HepG2 (cell line): ENCODE measurements around the gene GBP3. TPM values are rescaled to one million over a fixed set of nuclear protein-coding genes. Genes with fewer than 3 reads are reported as not detected.

Experiments
- ATAC-seq: fragments of 200-7000 bp; cut with Tn5 transposase; 3 replicates; pipeline ENCODE4 v1.9.1; 2020; ENCODE audit warnings: mild to moderate bottlenecking, moderate library complexity
- BruUV-seq: library from RNA; stranded (reverse); fragments of 400-500 nt; replicated peaks from 2 replicates; lab custom pipeline; 2021; lab: Mats Ljungman, UMichigan
- CTCF ChIA-PET: fragments of 300-600 bp; formaldehyde crosslinking; extraction: SDS; loops from one replicate; lab custom pipeline; 2021; ENCODE audit warnings: low total read pairs, inconsistent platforms, low intra/inter-chr PET ratio; lab: Yijun Ruan, JAX
- POLR2A ChIA-PET: fragments of 350-600 bp; sonication (Branson Sonifier 250); formaldehyde crosslinking; loops from one replicate; lab custom pipeline; 2020; ENCODE audit warnings: antibody characterized with exemption, inconsistent platforms; lab: Yijun Ruan, JAX
- DNase-seq: peaks from one replicate; pipeline ENCODE4 v3.0.0-alpha.2; 2015; ENCODE audit warnings: low spot score
- FAIRE-seq: peaks from 3 replicates; lab custom pipeline; 2011; peaks lifted over from hg19 to GRCh38; lab: Jason Lieb, UNC
- H2AFZ ChIP-seq: one replicate; pipeline ENCODE4 v1.6.1; 2011; ENCODE audit warnings: low read length, inconsistent platforms
- H3K27ac ChIP-seq: fragments of 300-600 bp; 3 replicates; pipeline ENCODE4 v1.8.0; 2011; ENCODE audit warnings: mixed run types, mild to moderate bottlenecking, mixed read lengths, low read length, inconsistent platforms; ENCODE audit not compliant: insufficient read depth; ENCODE audit errors: extremely low read length
- H3K27me3 ChIP-seq, 2 experiments: fragments of 200-600 bp in 1 of 2; 2 replicates in 1 of 2; 3 replicates in 1 of 2; pipeline versions ENCODE4 v1.6.0 to v1.8.0; 2011; ENCODE audit warnings: low read length in 2 of 2, mild to moderate bottlenecking in 2 of 2, moderate library complexity in 2 of 2, inconsistent platforms in 1 of 2; ENCODE audit not compliant: insufficient read depth in 2 of 2, control insufficient read depth in 1 of 2
- H3K36me3 ChIP-seq, 2 experiments: fragments of 200-600 bp in 1 of 2; replicated peaks in 1 of 2; 2 replicates in 1 of 2; 3 replicates in 1 of 2; pipeline versions ENCODE4 v1.5.1 to v1.8.0; 2011; ENCODE audit warnings: low read length in 2 of 2, inconsistent platforms in 1 of 2; ENCODE audit not compliant: insufficient read depth in 2 of 2, control insufficient read depth in 1 of 2
- H3K4me1 ChIP-seq: 2 replicates; pipeline ENCODE4 v1.5.1; 2012; ENCODE audit warnings: low read length, inconsistent platforms; ENCODE audit not compliant: insufficient read depth
- H3K4me2 ChIP-seq: 2 replicates; pipeline ENCODE4 v1.6.0; 2011; ENCODE audit warnings: low read depth, low read length, inconsistent platforms
- H3K4me3 ChIP-seq, 3 experiments: fragments of 200-600 bp in 1 of 3; sonication (generic), shearing (Covaris generic) in 1 of 3; replicated peaks in 1 of 3; 2 replicates each; pipeline ENCODE4 v1.5.1; 2011 to 2016; ENCODE audit warnings: low read length in 3 of 3, inconsistent platforms in 2 of 3, low read depth in 2 of 3, mild to moderate bottlenecking in 2 of 3, control low read depth in 1 of 3, mixed read lengths in 1 of 3; ENCODE audit not compliant: insufficient read depth in 1 of 3
- H3K79me2 ChIP-seq: one replicate; pipeline ENCODE4 v1.6.1; 2011; ENCODE audit warnings: low read length, inconsistent platforms; ENCODE audit not compliant: insufficient read depth
- H3K9ac ChIP-seq: 2 replicates; pipeline ENCODE4 v1.6.0; 2011; ENCODE audit warnings: mild to moderate bottlenecking, low read depth, low read length, inconsistent platforms; ENCODE audit not compliant: insufficient read depth
- H3K9me3 ChIP-seq: 2 replicates; pipeline ENCODE4 v1.5.1; 2012; ENCODE audit warnings: mild to moderate bottlenecking, low read length
- H4K20me1 ChIP-seq: 2 replicates; pipeline ENCODE4 v1.6.0; 2011; ENCODE audit warnings: inconsistent platforms, mild to moderate bottlenecking, low read length, moderate library complexity; ENCODE audit not compliant: insufficient read depth
- PHF20 ChIP-seq: sonication (generic); formaldehyde crosslinking; IDR thresholded peaks from 2 replicates; pipeline ENCODE4 v1.5.0; 2020; ENCODE audit warnings: mild to moderate bottlenecking, missing genetic modification reagents
- SMC3 ChIP-seq: IDR thresholded peaks from 2 replicates; pipeline ENCODE4 v1.6.1; 2011; ENCODE audit warnings: low read length, improper control_type of control experiment
- STAG1 ChIP-seq: sonication (generic); formaldehyde crosslinking; IDR thresholded peaks from 2 replicates; pipeline ENCODE4 v1.4.0; 2020; ENCODE audit warnings: missing genetic modification reagents
- TFE3 ChIP-seq: IDR thresholded peaks from 2 replicates; pipeline ENCODE4 v1.6.1; 2016
- ZNF205 ChIP-seq: IDR thresholded peaks from 2 replicates; pipeline ENCODE4 v1.6.1; 2018; ENCODE audit warnings: missing biosample characterization, missing genetic modification reagents
- ZNF563 ChIP-seq: sonication (generic); formaldehyde crosslinking; IDR thresholded peaks from 2 replicates; pipeline ENCODE4 v1.8.0; 2022; ENCODE audit warnings: mild to moderate bottlenecking, moderate library complexity, missing genetic modification reagents
- WGBS: methylation state at CpG from one replicate; pipeline ENCODE4 v1.1.6; 2017; ENCODE audit warnings: low lambda C conversion rate; 5-methylcytosine and 5-hydroxymethylcytosine counted together
- in situ Hi-C: cut with HindIII; loops from 2 replicates; pipeline ENCODE4 v1.10.0; 2017; ENCODE audit warnings: low pct_unique_long_range_greater_than_20kb; ENCODE audit not compliant: extremely low pct_ligation_motif_present
- intact Hi-C: fragments of 100-400 bp; cut with micrococcal nuclease; formaldehyde crosslinking; loops from one replicate; pipeline ENCODE4 v1.10.0; 2022; ENCODE audit not compliant: unreplicated experiment
- polyA plus RNA-seq, 8 experiments: library from polyadenylated mRNA; depleted of rRNA in 3 of 8; stranded (reverse) in 7 of 8; unstranded in 1 of 8; fragments of >200 nt; fragmentation: Illumina TruSeq in 4 of 8; extraction: Trizol in 4 of 8; gene quantifications; 2 replicates each; pipeline versions ENCODE4 v1.2.1 to v1.2.3, GENCODE V29; 2011 to 2016; ENCODE audit warnings: low read depth in 4 of 8, missing spikeins in 1 of 8, mixed read lengths in 1 of 8; ENCODE audit not compliant: insufficient read depth in 1 of 8
- total RNA-seq, 5 experiments: library from RNA; depleted of rRNA; stranded (reverse); fragments of >200 nt; fragmentation: Illumina TruSeq; extraction: Trizol; gene quantifications; 2 replicates each; pipeline ENCODE4 v1.2.3, GENCODE V29; 2016; ENCODE audit warnings: low read depth in 1 of 5
- TF ChIP-seq, protein P1 (sequence below): sonication (generic); formaldehyde crosslinking; IDR thresholded peaks from 2 replicates; pipeline ENCODE4 v1.5.0; 2020; ENCODE audit warnings: mild to moderate bottlenecking, missing genetic modification reagents, moderate library complexity

GBP3 gene
- total and polyA plus RNA-seq, 2 of the 13 experiments (the other 11 are each of a cell fraction or from before 2014, with no cell fraction given): 0.16 to 0.46 TPM

DNA sequence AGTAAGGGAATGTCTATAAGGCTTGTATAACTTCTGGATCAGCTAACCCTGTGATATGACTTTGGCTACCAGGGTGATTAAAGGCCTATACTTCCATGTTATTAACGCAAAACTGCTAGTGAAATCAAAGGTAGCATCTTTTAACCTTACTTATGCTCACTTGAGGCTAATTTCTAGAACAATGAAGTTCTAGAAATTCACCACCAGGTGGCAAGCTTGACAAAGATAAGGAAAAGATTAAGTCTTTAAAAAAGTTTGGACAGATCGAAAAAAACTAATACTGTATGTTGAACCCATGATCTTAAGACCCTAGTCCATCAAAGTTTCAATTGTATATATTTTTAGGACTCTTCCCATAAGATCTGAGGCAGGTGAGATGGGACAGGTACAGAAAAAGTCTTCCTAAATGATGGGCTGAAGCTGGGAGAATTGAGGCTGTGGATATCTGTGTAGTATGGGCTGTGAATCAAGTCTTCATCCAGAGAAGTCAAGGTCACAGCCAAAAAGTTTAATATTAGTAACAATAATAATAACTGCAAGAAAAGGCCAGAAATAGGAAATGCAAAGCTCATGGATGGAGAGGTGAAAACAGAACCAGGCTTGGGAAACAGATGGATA is 49.0 kb downstream of the GBP3 start:
- FAIRE-seq: peak; percentile 64

More for the DNA sequence above, 49.0 kb downstream of the GBP3 start:
- Histone ChIP-seq H3K79me2 (peaks cover 6% of the 10 kb centered on the region), H3K36me3 (peaks cover 0 to 11% of the 10 kb centered on the region in 2 experiments; a peak in 4 of 5 replicates), H3K9ac (no peak overlapping the region), H3K9me3 (no peaks in the 10 kb centered on the region), H4K20me1 (peaks cover 4% of the 10 kb centered on the region; the same call in 1 of the 2 replicates), H3K27ac (no peak overlapping the region), H3K4me1 (no peaks in the 10 kb centered on the region), H3K4me2 (no peak overlapping the region), H3K4me3 (no peak overlapping the region), H2AFZ (no peak overlapping the region), H3K27me3 (no peaks in the 10 kb centered on the region)
- POLR2A ChIA-PET: no interaction called here
- ATAC-seq (peak; percentile 43), DNase-seq (peak; percentile 38)
- in situ Hi-C loops (no loop called here), intact Hi-C loops (no loop called here)
- CTCF ChIA-PET: interaction anchor here (1.1 to 1.2 kb wide), 3 partner anchors 25 to 482 kb away, joined by 3 to 5 read pairs (median 3); no protein-coding TSS in a partner anchor
- TF ChIP-seq STAG1 (CRISPR knock-in tag) (peak; percentile 57), ZNF205 (no peak), PHF20 (CRISPR knock-in tag) (no peak), SMC3 (0 out of 2 replicates have a peak, but pooled peaks have one; percentile 14), ZNF563 (CRISPR knock-in tag) (no peak), TFE3 (no peak)
- TF ChIP-seq, protein P1, sequence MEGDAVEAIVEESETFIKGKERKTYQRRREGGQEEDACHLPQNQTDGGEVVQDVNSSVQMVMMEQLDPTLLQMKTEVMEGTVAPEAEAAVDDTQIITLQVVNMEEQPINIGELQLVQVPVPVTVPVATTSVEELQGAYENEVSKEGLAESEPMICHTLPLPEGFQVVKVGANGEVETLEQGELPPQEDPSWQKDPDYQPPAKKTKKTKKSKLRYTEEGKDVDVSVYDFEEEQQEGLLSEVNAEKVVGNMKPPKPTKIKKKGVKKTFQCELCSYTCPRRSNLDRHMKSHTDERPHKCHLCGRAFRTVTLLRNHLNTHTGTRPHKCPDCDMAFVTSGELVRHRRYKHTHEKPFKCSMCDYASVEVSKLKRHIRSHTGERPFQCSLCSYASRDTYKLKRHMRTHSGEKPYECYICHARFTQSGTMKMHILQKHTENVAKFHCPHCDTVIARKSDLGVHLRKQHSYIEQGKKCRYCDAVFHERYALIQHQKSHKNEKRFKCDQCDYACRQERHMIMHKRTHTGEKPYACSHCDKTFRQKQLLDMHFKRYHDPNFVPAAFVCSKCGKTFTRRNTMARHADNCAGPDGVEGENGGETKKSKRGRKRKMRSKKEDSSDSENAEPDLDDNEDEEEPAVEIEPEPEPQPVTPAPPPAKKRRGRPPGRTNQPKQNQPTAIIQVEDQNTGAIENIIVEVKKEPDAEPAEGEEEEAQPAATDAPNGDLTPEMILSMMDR: peak; percentile 45
- no TSS peak for BruUV-seq
- WGBS: 33% methylated on average over 2 of the region's 2 CpGs
